ENCODE data around the gene XPR1.

GRCh38 chr1:180757657-180758056, 125.8 kb downstream of the XPR1 start:
- TF ChIP-seq REST (IDR thresholded peaks at IDR 0.05; ENCODE audit: insufficient read depth in 1 of 2, low read depth in 2 of 2, low read length in 1 of 2) (no peak), TCF7L2 (IDR thresholded peaks at IDR 0.05; ENCODE audit: low read depth, low read length) (no peak)
